K562 (cell line): Measurements from ENCODE around the gene MEGF10. TPM values are rescaled to one million over a fixed set of nuclear protein-coding genes. Genes with fewer than 3 reads are reported as not detected.

Experiments
- ATAC-seq: fragments of 200-7000 bp; cut with Tn5 transposase; 3 replicates; pipeline ENCODE4 v1.9.1; 2020; ENCODE audit warnings: moderate library complexity
- BruUV-seq: library from RNA; stranded (reverse); fragments of 400-500 nt; replicated peaks from 2 replicates; lab custom pipeline; 2021; lab: Mats Ljungman, UMichigan
- CTCF ChIA-PET: fragments of 300-600 bp; formaldehyde crosslinking; extraction: SDS; loops from one replicate; lab custom pipeline; 2021; ENCODE audit warnings: low intra/inter-chr PET ratio; lab: Yijun Ruan, JAX
- POLR2A ChIA-PET: fragments of 300-600, 350-650 bp; sonication (Branson Sonifier 250); formaldehyde crosslinking; extraction: SDS; loops from one replicate; lab custom pipeline; 2021; ENCODE audit warnings: antibody characterized with exemption, inconsistent platforms; lab: Yijun Ruan, JAX
- DNase-seq, 4 experiments: peaks; one replicate each; pipeline versions ENCODE4 v3.0.0 to v3.0.0-alpha.2; 2011 to 2018; ENCODE audit warnings: low spot score in 3 of 4, mixed read lengths in 3 of 4; ENCODE audit errors: extremely low read depth in 1 of 4
- FAIRE-seq: peaks from 2 replicates; lab custom pipeline; 2011; peaks lifted over from hg19 to GRCh38; lab: Jason Lieb, UNC
- H2AFZ ChIP-seq: 2 replicates; pipeline ENCODE4 v1.6.0; 2011; ENCODE audit warnings: low read depth, low read length, control low read depth, inconsistent platforms
- H3K27ac ChIP-seq: fragments of 200-600 bp; 3 replicates; pipeline ENCODE4 v1.8.0; 2011; ENCODE audit warnings: low read depth, mild to moderate bottlenecking, control low read depth, inconsistent platforms, low read length, moderate library complexity, mixed read lengths; ENCODE audit errors: extremely low read depth
- H3K27me3 ChIP-seq, 2 experiments: fragments of 300-600 bp in 1 of 2; 2 replicates in 1 of 2; 3 replicates in 1 of 2; pipeline versions ENCODE4 v1.6.0 to v1.8.0; 2011; ENCODE audit warnings: inconsistent platforms in 2 of 2, low read length in 2 of 2, mild to moderate bottlenecking in 1 of 2, mixed read lengths in 1 of 2, moderate library complexity in 1 of 2; ENCODE audit not compliant: control insufficient read depth in 2 of 2, insufficient read depth in 2 of 2
- H3K36me3 ChIP-seq: fragments of 300-600 bp; 3 replicates; pipeline ENCODE4 v1.8.0; 2011; ENCODE audit warnings: mild to moderate bottlenecking, low read length, inconsistent platforms; ENCODE audit not compliant: control insufficient read depth, insufficient read depth
- H3K4me1 ChIP-seq, 2 experiments: fragments of 200-600 bp in 1 of 2; replicated peaks in 1 of 2; 2 replicates in 1 of 2; 3 replicates in 1 of 2; pipeline versions ENCODE4 v1.5.1 to v1.8.0; 2011; ENCODE audit warnings: inconsistent platforms in 2 of 2, low read length in 2 of 2, mild to moderate bottlenecking in 1 of 2, mixed read lengths in 1 of 2, moderate library complexity in 1 of 2; ENCODE audit not compliant: control insufficient read depth in 2 of 2, insufficient read depth in 2 of 2
- H3K4me2 ChIP-seq: 2 replicates; pipeline ENCODE4 v1.6.1; 2011; ENCODE audit warnings: low read length, control low read depth, inconsistent platforms, mixed read lengths; ENCODE audit not compliant: insufficient read depth
- H3K4me3 ChIP-seq: fragments of 200-600 bp; sonication (generic), shearing (Covaris generic); 2 replicates; pipeline ENCODE4 v1.5.1; 2016; ENCODE audit warnings: control low read depth, inconsistent platforms
- H3K79me2 ChIP-seq: fragments of 200-600 bp; 3 replicates; pipeline ENCODE4 v1.8.0; 2011; ENCODE audit warnings: low read length, inconsistent platforms; ENCODE audit not compliant: control insufficient read depth, insufficient read depth
- H3K9ac ChIP-seq, 2 experiments: 2 replicates each; pipeline versions ENCODE4 v1.6.0 to v1.6.1; 2011; ENCODE audit warnings: low read depth in 2 of 2, low read length in 2 of 2, control low read depth in 1 of 2, inconsistent platforms in 1 of 2, mild to moderate bottlenecking in 1 of 2, mixed read lengths in 1 of 2; ENCODE audit not compliant: insufficient read depth in 1 of 2
- H3K9me1 ChIP-seq: one replicate; pipeline ENCODE4 v1.6.0; 2011; ENCODE audit warnings: inconsistent platforms, mild to moderate bottlenecking, low read length, moderate library complexity; ENCODE audit not compliant: control insufficient read depth, insufficient read depth
- H3K9me3 ChIP-seq: replicated peaks from 2 replicates; pipeline ENCODE4 v1.5.1; 2011; ENCODE audit warnings: low read depth, low read length, inconsistent platforms; ENCODE audit not compliant: control insufficient read depth, insufficient read depth
- H4K20me1 ChIP-seq: replicated peaks from 2 replicates; pipeline ENCODE4 v1.6.1; 2011; ENCODE audit warnings: low read length, inconsistent platforms, mixed read lengths; ENCODE audit not compliant: control insufficient read depth, insufficient read depth
- BACH1 ChIP-seq: fragments of 200-800 bp; sonication (Bioruptor generic); IDR thresholded peaks from 2 replicates; pipeline ENCODE4 v1.6.1; 2016; ENCODE audit warnings: missing genetic modification characterization, missing compliant biosample characterization
- CBX8 ChIP-seq: fragments of 200-600 bp; sonication (generic); IDR thresholded peaks from 2 replicates; pipeline ENCODE4 v1.6.1; 2012; ENCODE audit warnings: borderline replicate concordance, mixed run types, low read depth, mild to moderate bottlenecking, moderate library complexity, mixed read lengths, low read length, control low read depth, inconsistent platforms; ENCODE audit not compliant: poor library complexity, severe bottlenecking; ENCODE audit errors: extremely low read depth
- HDAC1 ChIP-seq, 2 experiments: fragments of 450-650 bp; IDR thresholded peaks; 2 replicates each; pipeline ENCODE4 v1.6.1; 2016 to 2017; ENCODE audit warnings: inconsistent platforms in 1 of 2, mild to moderate bottlenecking in 1 of 2, moderate library complexity in 1 of 2
- HMG20B ChIP-seq: fragments of 250-450 bp; sonication (Bioruptor Pico); IDR thresholded peaks from 2 replicates; pipeline ENCODE4 v1.5.0; 2021; ENCODE audit warnings: mild to moderate bottlenecking
- HNRNPK ChIP-seq: fragments of 200-400 bp; formaldehyde crosslinking; IDR thresholded peaks from one replicate; pipeline ENCODE4 v1.6.1; 2018; ENCODE audit warnings: mild to moderate bottlenecking, low read depth, low read length; ENCODE audit not compliant: poor library complexity, severe bottlenecking
- MAFF ChIP-seq: IDR thresholded peaks from 2 replicates; pipeline ENCODE4 v1.6.1; 2012; ENCODE audit warnings: low read length, improper control_type of control experiment
- NRF1 ChIP-seq, 2 experiments: fragments of 450-650 bp; IDR thresholded peaks in 1 of 2; conservative IDR thresholded peaks in 1 of 2; 2 replicates each; pipeline ENCODE4 v1.6.1; 2014; ENCODE audit warnings: mild to moderate bottlenecking in 2 of 2
- NUFIP1 ChIP-seq: fragments of 450-650 bp; IDR thresholded peaks from 2 replicates; pipeline ENCODE4 v1.6.1; 2018; ENCODE audit not compliant: partially characterized antibody
- TAL1 ChIP-seq: fragments of 450-650 bp; IDR thresholded peaks from 2 replicates; pipeline ENCODE4 v1.6.1; 2016; ENCODE audit warnings: mild to moderate bottlenecking
- XRCC4 ChIP-seq: IDR thresholded peaks from one replicate; pipeline ENCODE4 v1.6.1; 2011; ENCODE audit not compliant: insufficient read depth, insufficient read length; ENCODE audit errors: extremely low read depth
- ZNF175 ChIP-seq: fragments of 200-800 bp; sonication (Bioruptor generic); IDR thresholded peaks from 2 replicates; pipeline ENCODE4 v1.6.1; 2016; ENCODE audit warnings: low read depth, mild to moderate bottlenecking, missing genetic modification characterization, missing compliant biosample characterization
- ZNF584 ChIP-seq: fragments of 200-800 bp; sonication (Bioruptor generic); IDR thresholded peaks from 2 replicates; pipeline ENCODE4 v1.6.1; 2016; ENCODE audit warnings: low read depth, mild to moderate bottlenecking, missing genetic modification characterization, missing compliant biosample characterization
- ZNF778 ChIP-seq: fragments of 450-650 bp; formaldehyde crosslinking; IDR thresholded peaks from 2 replicates; pipeline ENCODE4 v1.4.0; 2020; ENCODE audit warnings: mild to moderate bottlenecking, moderate library complexity
- WGBS: fragments of 100-300 bp; shearing (Covaris generic); methylation state at CpG from one replicate; pipeline ENCODE4 v1.1.6; 2016; ENCODE audit warnings: low coverage, mixed read lengths; ENCODE audit not compliant: insufficient coverage; ENCODE audit errors: missing lambda C conversion rate; 5-methylcytosine and 5-hydroxymethylcytosine counted together
- in situ Hi-C: fragments of 300-500 bp; cut with MboI; formaldehyde crosslinking; loops from 4 replicates; pipeline ENCODE4 v1.15.0; 2018; ENCODE audit warnings: inconsistent platforms, mixed read lengths
- intact Hi-C: fragments of 100-400 bp; cut with micrococcal nuclease; formaldehyde crosslinking; loops from 2 replicates; pipeline ENCODE4 v1.14.2; 2022
- polyA plus RNA-seq, 8 experiments: library from polyadenylated mRNA; depleted of rRNA in 4 of 8; stranded (reverse) in 5 of 8; unstranded in 3 of 8; fragments of >200 nt; fragmentation: Nextera tagmentation in 2 of 8; fragmentation: Illumina TruSeq in 1 of 8; extraction: Ambion mirVana in 2 of 8; extraction: Trizol in 1 of 8; gene quantifications; 2 replicates each; pipeline versions ENCODE4 v1.2.1 to v1.2.3, GENCODE V29; 2011 to 2014; ENCODE audit warnings: inconsistent platforms in 1 of 8, missing spikeins in 1 of 8
- total RNA-seq, 7 experiments: library from RNA; depleted of rRNA in 6 of 7; stranded (reverse); fragments of >200 nt in 6 of 7; fragmentation: Illumina TruSeq in 2 of 7; extraction: Trizol in 2 of 7; gene quantifications; 2 replicates each; pipeline versions ENCODE4 v1.2.1 to v1.2.3, GENCODE V29; 2011 to 2021; ENCODE audit warnings: low replicate concordance in 1 of 7
- TF ChIP-seq, protein P1 (sequence below): fragments of 450-650 bp; IDR thresholded peaks from 2 replicates; pipeline ENCODE4 v1.6.1; 2017; ENCODE audit warnings: antibody characterized with exemption

Gene MEGF10
- total and polyA plus RNA-seq, 9 of the 15 experiments (the other 6 are each of a cell fraction or from before 2014, with no cell fraction given): 0.07 TPM; not detected in 8

DNA sequence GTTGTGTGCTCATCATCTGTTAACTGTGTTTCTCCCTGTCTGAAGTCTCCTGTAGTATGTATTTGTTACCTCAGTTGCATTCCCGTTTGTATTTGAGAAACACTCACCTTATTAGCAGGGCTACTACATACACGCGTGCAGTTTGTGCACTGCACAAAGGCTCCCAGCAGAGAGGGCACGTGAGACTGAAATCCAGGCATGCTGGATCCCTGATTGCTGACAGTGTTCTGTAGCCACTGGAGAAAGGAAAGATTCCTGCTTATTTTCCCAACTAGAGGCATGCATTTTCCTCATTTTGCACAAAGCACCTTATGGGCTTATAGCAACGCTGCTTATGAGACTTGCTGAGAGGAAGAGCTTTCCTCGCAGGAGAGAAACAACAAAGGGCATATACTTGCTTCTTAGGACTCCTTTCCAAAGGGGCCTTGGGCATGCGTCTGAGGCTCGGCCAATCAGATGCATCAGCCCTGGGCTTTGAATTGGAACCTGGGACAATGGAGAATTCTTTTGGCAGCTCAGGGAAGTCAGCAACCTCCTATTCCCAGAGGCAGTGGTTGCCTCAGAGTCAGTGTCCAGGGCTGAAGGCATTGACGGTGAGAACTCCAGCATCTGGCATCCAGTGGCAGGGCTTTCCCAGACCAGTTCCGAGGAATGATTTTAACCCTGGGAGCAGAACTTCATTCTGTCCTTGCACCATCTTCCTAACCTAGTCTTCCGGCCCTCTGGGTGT is 9.9 kb upstream of the MEGF10 start:
- FAIRE-seq (no peak), DNase-seq (no peak), ATAC-seq (no peak; the same call in 2 of the 3 replicates)
- Histone ChIP-seq H3K27ac (no peak overlapping the region), H3K79me2 (no peaks in the 10 kb centered on the region), H3K27me3 (no peaks in the 10 kb centered on the region; a peak in 1 of 5 replicates), H4K20me1 (no peaks in the 10 kb centered on the region), H3K36me3 (no peaks in the 10 kb centered on the region), H3K4me3 (no peak overlapping the region), H2AFZ (no peak overlapping the region), H3K9me1 (no peaks in the 10 kb centered on the region), H3K9ac (no peak overlapping the region), H3K9me3 (no peaks in the 10 kb centered on the region), H3K4me2 (no peak overlapping the region), H3K4me1 (no peaks in the 10 kb centered on the region)
- no peak for TF ChIP-seq BACH1 (tag)
- no peak for TF ChIP-seq ZNF778 (CRISPR knock-in tag)
- peak; percentile 37 to 48; a peak in 2 of 4 replicates for TF ChIP-seq NRF1 (conservative IDR thresholded peaks at IDR 0.05 in 1 of 2, IDR thresholded peaks at IDR 0.05 in 1 of 2)
- no peak for TF ChIP-seq HMG20B
- in situ Hi-C loops (no loop called here), intact Hi-C loops (no loop called here)
- BruUV-seq: no TSS peak
- WGBS: under 1% methylated on average over 11 of the region's 11 CpGs
- ChIA-PET POLR2A (no interaction called here), CTCF (interaction anchor here (0.6 kb wide), 1 partner anchor 213 kb away, joined by 3 read pairs; no protein-coding TSS in a partner anchor)

DNA sequence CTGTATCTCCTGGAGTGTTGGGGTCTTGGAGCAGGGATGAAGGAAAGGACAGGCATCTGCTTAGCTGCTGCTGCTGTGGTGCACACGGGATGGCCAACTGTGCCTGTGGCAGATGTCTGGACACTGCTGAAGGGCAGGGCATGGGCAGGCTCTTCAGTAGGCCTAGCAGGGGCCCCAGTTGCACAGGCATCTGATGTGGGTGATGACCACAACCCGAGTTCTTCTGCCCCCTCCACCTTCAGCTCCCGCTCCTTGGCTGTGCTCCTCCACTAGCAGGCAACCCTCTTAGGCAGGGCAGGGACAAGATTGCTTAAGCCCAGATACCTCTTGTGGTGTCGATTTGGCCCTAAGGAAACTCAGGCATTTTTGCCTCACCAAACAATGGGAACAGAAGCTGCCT is 9.0 kb upstream of the MEGF10 start:
- Histone ChIP-seq H3K4me3 (no peak overlapping the region), H3K36me3 (no peaks in the 10 kb centered on the region), H3K9ac (no peak overlapping the region), H2AFZ (no peak overlapping the region), H3K9me3 (no peaks in the 10 kb centered on the region), H3K27ac (no peak overlapping the region), H4K20me1 (no peaks in the 10 kb centered on the region), H3K27me3 (no peaks in the 10 kb centered on the region; a peak in 1 of 5 replicates), H3K9me1 (no peaks in the 10 kb centered on the region), H3K79me2 (no peaks in the 10 kb centered on the region), H3K4me2 (no peak overlapping the region), H3K4me1 (no peaks in the 10 kb centered on the region)
- intact Hi-C loops: no loop called here
- FAIRE-seq (no peak), ATAC-seq (no peak), DNase-seq (no peak)
- 0% methylated on average over 4 of the region's 4 CpGs for WGBS
- in situ Hi-C loops: no loop called here
- CTCF ChIA-PET: no interaction called here
- POLR2A ChIA-PET: no interaction called here
- no TSS peak for BruUV-seq
- TF ChIP-seq HDAC1 (IDR thresholded peaks at IDR 0.05) (no peak), ZNF175 (CRISPR knock-in tag) (no peak), TAL1 (no peak), NRF1 (conservative IDR thresholded peaks at IDR 0.05 in 1 of 2, IDR thresholded peaks at IDR 0.05 in 1 of 2) (no peak), XRCC4 (no peak), HNRNPK (no peak), ZNF584 (CRISPR knock-in tag) (no peak), MAFF (no peak), NUFIP1 (no peak), CBX8 (no peak)
- TF ChIP-seq, protein P1, sequence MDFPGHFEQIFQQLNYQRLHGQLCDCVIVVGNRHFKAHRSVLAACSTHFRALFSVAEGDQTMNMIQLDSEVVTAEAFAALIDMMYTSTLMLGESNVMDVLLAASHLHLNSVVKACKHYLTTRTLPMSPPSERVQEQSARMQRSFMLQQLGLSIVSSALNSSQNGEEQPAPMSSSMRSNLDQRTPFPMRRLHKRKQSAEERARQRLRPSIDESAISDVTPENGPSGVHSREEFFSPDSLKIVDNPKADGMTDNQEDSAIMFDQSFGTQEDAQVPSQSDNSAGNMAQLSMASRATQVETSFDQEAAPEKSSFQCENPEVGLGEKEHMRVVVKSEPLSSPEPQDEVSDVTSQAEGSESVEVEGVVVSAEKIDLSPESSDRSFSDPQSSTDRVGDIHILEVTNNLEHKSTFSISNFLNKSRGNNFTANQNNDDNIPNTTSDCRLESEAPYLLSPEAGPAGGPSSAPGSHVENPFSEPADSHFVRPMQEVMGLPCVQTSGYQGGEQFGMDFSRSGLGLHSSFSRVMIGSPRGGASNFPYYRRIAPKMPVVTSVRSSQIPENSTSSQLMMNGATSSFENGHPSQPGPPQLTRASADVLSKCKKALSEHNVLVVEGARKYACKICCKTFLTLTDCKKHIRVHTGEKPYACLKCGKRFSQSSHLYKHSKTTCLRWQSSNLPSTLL: no peak
